GM12801 (cell line): ENCODE results near the gene FCN2.

ENCODE experiments used
- CTCF ChIP-seq: IDR thresholded peaks from one replicate; pipeline ENCODE4 v1.5.1; 2011; ENCODE audit warnings: control low read depth; ENCODE audit not compliant: insufficient read length; ENCODE audit errors: extremely low read depth

Gene FCN2

GRCh38 chr9:134883040-134883782 is 2.6 kb downstream of the FCN2 start:
- TF ChIP-seq CTCF, result no peak

- TF ChIP-seq CTCF, result no peak
These were observed 3.9 kb downstream of the FCN2 start for GRCh38 chr9:134884492-134884891.

GRCh38 chr9:134885001-134885678 is 4.5 kb downstream of the FCN2 start:
- no peak for TF ChIP-seq CTCF

GRCh38 chr9:134885679-134886412 is 5.2 kb downstream of the FCN2 start:
- TF ChIP-seq CTCF, result no peak

- no peak for TF ChIP-seq CTCF
These were observed 5.9 kb downstream of the FCN2 start for GRCh38 chr9:134886413-134886913.

GRCh38 chr9:134887219-134887618 is 6.6 kb downstream of the FCN2 start:
- no peak for TF ChIP-seq CTCF
